PFSK-1 (cell line): ENCODE measurements around the gene GLRX2.

ENCODE experiments used
- FOXP2 ChIP-seq: optimal IDR thresholded peaks from 2 replicates; pipeline ENCODE3; 2011; ENCODE audit warnings: borderline replicate concordance, control low read depth, inconsistent platforms; ENCODE audit not compliant: insufficient read depth; ENCODE audit errors: extremely low read length, extremely low read depth
- POLR2AphosphoS5 ChIP-seq: IDR thresholded peaks from 2 replicates; pipeline ENCODE4 v1.6.1; 2012; ENCODE audit warnings: low read depth, mild to moderate bottlenecking, control low read depth, low read length, moderate library complexity
- REST ChIP-seq, 2 experiments: IDR thresholded peaks; 2 replicates each; pipeline versions ENCODE4 v1.6.1 to v1.8.0; 2011 to 2012; ENCODE audit warnings: low read depth in 2 of 2, low read length in 2 of 2, control low read depth in 1 of 2, inconsistent platforms in 1 of 2, mild to moderate bottlenecking in 1 of 2, moderate library complexity in 1 of 2; ENCODE audit not compliant: insufficient read depth in 1 of 2
- TAF1 ChIP-seq: IDR thresholded peaks from 2 replicates; pipeline ENCODE4 v1.6.1; 2012; ENCODE audit warnings: low read length, control low read depth, borderline replicate concordance; ENCODE audit not compliant: insufficient read depth

GRCh38 chr1:193103759-193104501, 1.3 kb downstream of the GLRX2 start:
- no peak for TF ChIP-seq TAF1
- no peak for TF ChIP-seq REST (IDR thresholded peaks at IDR 0.05; ENCODE audit: insufficient read depth in 1 of 2, low read depth in 2 of 2, low read length in 2 of 2)
- no peak for TF ChIP-seq FOXP2
- TF ChIP-seq POLR2AphosphoS5: no peak
